SKM-1 treated with dmso at 0.1 percent for 144 hours (cell line): Measurements from ENCODE around the gene GJA3.

ENCODE experiments used
- DNase-seq: peaks from one replicate; lab custom pipeline; 2025; ENCODE audit not compliant: unreplicated experiment; lab: John Stamatoyannopoulos, UW

The GJA3 gene

GRCh38 chr13:20090349-20090748, 70.5 kb downstream of the GJA3 start:
- no peak for DNase-seq
